HG02588 (cell line): Measurements from ENCODE around the gene GRAMD4.

ENCODE experiments used
- ATAC-seq: cut with Tn5 transposase; IDR thresholded peaks from one replicate; pipeline ENCODE4 v1.9.1; 2021; ENCODE audit warnings: mild to moderate bottlenecking, moderate library complexity; ENCODE audit not compliant: unreplicated experiment

The GRAMD4 gene

DNA sequence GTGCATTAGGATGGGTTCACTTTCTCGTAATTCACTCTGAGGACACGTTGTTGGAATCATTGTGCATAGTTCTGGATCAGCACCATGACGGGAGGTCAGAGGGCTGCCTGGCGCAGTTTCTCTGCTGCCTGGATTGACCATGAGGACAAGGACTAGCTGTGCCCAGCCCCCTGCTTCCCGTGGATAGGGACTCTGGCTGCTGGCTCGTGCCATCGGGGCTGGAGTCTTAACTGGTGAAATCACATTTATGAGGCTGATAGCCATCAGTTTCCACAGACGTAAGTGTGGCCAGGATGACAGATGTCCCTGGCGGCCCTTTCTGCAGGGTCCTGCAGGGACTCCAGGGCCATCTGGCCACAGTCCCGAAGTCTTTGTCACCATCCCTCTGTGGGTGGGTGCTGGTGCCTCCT is 24.1 kb upstream of the GRAMD4 start:
- ATAC-seq: no peak

DNA sequence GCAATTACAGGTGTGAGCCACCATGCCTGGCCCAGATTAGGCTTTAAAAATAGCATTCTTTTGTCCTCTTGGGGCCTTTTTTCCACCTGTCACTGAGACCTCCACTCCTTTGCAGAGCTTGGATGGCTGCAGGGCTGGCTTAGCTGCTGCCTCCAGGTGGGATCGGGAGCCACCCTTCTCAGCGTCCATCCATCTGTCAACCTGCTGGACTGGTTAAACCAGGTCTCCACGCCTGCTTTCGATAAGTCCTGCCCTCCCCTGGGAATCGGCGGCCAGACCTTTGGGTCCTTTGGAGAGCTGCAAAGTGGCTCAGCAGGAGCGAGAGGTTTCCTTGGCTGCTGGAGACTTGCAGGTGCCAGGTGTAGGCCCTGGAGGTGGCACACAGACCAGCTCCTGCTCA is 23.4 kb upstream of the GRAMD4 start:
- ATAC-seq: no peak

DNA sequence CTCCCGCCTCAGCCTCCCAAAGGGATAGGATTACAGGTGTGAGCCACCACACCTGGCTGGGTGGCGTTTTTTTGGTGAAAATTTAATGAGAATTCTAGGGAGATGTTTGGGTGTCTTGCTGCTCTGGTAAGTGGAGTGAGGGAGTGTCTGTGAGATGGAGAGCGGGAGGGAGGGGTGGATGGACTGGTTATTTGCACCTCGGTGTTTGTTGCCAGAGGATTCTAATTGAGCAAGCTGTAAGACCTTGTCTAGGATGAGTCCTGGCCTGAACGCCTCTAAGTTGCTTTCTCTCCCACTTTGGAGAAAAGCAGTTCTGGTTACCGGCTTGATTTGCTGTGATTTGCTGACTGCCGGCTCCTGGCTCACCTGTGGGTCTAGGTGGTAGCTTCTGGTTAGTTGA is 22.0 kb upstream of the GRAMD4 start:
- ATAC-seq: no peak

DNA sequence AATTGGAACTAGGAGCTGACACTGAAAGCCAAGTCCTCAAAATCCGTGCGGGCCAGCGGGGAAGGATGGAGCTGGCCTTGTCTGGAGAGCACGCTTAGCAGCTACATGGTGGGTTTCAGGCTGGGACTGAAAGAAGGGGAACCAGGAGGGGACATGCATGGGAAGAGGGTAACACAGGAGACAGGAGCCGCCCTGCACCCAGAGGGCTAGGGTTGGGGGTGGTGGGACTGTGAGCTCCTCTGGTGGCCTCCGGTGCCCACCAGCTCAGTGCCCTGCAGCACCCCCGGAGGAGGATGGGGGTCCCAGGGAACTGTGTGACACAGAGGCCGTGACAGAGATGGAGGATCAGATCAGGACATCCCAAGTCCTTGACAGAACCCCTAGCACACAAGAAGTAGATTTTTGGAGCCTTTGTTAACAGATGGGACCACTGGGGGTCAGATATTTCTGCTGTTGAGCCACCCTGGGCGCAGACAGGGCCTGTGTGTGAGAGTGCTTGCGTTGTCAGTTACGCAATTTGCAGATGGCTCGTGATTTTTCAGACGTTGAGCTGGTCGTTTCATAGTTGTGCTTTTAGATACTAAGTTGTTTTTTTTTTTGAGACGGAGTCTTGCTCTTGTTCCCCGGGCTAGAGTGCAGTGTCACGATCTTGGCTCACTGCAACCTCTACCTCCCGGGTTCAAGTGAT is 21.3 kb upstream of the GRAMD4 start:
- no peak for ATAC-seq

DNA sequence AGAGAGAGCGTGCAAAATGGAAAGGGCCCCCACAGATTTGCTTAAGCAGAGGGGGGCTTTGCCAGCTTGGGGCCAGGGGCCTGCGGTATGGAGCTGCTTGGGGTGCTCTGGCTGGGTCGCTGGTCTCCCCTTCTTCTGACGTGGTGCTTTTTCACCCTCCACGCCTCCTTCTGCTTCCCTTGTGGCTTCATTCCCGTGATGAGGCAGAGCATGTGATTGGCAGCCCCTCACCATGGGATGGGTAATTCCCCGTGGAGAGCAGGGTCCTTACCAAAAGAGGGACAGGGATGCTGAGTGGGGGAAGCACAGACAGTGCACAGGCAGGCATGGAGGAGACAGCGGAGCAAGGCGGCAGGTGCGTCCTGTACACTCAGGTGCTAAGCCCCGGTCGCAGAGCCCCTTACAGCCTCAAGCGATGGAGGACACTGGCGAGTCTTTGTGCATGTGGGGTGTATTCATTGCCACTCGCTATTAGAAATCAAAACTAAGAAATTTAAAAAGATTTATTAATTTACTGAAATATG is 19.9 kb upstream of the GRAMD4 start:
- no peak for ATAC-seq

DNA sequence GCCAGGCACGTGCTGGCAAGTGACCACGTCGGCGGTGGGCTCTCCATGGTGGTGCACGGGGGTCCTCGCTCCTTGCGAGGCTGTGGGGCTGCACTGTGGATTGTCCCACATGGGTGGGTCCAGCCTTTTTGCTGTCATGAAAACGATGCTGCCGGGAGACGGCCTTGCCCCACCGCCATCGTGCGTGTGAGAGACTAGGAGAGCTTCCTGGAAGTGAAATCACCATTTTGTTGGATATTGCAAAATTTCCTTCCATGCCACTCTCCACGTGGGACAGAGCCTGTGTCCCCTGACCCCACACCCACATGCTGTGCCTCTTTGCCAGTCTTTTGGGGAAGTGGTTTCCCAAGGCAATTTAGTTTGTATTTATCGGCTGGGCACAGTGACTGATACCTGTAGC is 18.2 kb upstream of the GRAMD4 start:
- ATAC-seq: no peak

DNA sequence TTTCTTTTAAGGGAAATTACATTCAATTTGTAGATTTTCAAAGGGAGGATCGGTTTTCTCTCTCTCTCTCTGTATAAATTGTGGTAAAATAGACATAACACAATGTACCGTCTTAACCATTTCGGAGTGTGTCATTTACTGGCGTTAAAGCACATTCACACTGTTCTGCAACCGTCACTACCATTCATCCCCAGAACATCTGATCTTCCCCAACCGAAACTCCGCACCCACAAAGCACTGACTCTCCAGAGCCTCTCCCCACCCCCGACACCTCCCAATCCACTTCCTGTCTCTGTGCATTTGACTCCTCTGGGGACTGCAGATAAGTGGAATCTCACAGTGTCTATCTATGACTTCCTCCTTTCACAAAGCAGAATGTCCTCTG is 15.9 kb upstream of the GRAMD4 start:
- ATAC-seq: no peak

DNA sequence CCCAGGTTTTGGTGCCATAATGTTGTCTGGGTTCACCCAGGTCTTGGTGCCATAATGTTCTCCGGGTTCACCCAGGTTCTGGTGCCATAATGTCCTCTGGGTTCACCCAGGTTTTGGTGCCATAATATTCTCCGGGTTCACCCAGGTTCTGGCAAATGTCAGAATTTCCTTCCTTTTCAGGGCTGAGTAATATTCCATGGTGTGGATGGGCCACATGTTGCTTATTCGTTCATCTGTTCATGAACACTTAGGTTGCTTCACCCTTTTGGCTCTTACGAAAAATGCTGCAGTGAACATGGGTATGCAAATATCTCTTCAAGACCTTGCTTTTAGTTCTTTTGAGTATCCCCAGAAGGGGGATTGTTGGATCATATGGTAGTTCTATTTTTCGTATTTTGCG is 15.1 kb upstream of the GRAMD4 start:
- no peak for ATAC-seq

DNA sequence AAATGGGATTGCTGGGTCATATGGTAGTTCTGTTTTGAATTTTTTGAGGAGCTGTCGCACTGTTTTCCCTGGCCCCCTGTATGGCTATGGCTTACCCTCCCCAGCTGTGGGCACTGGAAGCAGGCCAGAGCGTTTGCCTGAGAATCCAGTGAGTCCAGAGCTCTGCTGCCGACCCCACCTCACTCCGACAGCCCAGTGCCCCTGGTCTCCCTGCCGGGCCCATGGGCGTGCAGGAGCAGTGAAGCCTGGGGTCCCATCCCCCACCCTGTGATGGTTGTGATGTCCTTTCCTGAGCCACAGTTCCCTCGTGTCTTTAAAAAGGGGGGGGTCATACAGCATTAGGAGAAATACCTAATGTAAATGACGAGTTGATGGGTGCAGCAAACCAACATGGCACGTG is 13.3 kb upstream of the GRAMD4 start:
- no peak for ATAC-seq

DNA sequence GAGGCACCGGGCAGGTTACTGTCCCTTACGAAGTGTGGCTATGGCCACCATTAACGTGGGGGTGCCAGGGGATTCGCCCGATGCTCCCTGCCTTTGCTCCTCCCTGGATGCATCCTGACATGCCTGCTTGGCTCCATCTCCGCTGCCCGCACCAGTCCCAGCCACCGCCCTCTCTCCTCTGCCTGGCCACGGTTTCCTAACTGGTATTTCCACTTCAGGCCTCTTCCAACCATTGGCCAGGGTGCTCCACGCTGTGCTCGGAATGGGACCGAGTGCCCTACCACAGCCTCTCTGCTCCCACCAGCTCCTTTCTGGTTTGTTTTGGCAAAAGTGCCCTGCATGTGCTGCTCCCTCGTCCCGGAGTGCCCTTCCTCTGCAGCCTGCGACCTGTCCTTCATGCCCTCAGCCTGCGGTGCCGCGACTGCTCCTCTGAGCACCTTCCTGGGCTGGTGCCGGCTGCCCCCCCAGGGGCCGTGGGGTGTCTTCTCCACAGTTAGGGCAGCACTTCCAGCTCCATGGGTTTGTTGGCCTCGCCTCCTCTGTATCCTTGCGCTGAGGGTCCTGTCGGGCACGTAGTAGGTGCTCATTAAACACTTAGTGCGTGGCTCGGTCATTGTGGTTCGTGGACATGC is 12.6 kb upstream of the GRAMD4 start:
- ATAC-seq: no peak

DNA sequence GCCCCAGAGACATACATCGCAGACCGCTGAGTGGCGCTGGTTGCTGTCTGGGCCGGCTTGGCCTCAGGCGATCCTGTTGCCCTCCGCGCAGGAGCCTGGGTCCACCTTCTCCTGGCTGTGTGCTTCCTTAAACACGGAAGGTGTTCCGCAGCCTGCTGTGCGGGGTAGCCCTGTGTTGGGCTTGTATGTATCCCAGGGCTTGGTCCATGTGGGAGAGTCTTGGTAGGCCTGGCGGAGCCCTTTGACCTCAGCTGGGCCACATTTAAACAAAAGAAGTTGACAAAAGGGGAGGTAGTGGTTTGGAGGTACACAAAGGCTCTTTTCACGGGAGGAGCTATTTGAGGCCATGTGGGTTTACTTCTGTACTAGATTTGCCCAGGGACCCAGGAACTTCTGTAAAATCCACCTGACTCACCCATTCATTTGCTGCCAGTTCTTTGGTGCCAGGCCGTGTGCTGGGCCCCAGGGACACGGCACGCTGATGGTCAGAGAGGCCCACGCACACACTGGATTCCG is 11.0 kb upstream of the GRAMD4 start:
- no peak for ATAC-seq

DNA sequence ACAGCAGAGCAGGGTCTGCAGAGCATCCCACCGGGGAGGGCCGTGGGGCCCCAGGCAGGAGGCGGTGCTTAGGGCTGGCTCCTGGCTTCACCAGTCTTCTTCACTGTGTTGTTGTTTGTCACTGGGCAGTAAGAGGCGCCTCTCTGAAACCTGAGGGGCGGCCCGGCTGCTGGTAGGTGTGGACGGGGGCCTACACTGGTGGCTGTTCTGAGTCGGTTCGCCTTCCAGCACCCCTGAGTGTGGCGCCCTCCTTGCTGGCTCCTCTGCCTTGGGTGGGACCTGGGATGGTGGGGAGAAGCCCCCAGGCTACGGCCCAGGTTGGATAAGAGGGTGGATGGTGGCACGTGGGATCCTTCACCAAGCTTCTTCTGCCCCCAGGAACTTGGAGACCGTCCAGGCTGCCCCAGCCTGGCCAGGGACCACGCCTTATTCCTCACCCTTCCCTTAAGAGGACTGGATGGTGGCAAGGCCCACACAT is 10.4 kb upstream of the GRAMD4 start:
- no peak for ATAC-seq

DNA sequence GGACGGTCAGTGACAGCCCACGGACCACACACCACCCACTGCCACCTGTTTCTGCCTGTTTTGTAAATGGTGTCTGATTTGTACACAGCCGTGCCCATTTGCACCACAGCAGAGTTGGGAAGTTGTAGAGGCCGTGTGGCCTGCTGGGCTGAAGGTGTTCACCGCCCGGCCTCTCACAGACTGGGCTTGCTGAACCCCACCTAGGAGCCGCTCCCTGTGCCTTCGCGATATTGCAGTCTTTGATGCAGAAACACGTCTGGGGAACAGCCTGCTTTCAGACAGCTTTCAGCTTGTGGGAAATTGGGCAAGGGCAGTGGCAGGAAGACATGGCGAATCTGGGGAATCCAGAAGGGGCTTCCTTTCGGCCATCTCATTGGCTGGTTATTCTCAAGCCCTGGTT is 9.8 kb upstream of the GRAMD4 start:
- ATAC-seq: no peak

DNA sequence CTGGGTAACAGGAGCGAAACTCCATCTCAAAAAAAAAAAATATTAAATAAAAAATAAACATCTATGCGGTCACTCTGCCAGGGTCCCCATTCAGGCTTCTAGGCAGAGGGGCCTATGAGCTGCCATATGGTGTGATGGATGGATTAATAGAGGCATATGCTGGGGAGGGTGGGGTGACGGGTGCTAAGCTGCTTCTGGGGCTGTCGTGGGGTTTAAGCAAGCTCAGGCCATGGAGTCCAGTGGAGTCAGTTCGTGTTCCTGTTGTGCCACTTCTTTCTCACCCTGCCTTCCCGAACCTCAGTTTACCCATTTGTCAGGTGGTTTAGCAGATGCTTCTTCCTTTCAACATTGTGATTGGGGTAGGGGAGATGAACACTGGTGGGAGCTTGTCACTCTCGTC is 9.0 kb upstream of the GRAMD4 start:
- ATAC-seq: no peak

DNA sequence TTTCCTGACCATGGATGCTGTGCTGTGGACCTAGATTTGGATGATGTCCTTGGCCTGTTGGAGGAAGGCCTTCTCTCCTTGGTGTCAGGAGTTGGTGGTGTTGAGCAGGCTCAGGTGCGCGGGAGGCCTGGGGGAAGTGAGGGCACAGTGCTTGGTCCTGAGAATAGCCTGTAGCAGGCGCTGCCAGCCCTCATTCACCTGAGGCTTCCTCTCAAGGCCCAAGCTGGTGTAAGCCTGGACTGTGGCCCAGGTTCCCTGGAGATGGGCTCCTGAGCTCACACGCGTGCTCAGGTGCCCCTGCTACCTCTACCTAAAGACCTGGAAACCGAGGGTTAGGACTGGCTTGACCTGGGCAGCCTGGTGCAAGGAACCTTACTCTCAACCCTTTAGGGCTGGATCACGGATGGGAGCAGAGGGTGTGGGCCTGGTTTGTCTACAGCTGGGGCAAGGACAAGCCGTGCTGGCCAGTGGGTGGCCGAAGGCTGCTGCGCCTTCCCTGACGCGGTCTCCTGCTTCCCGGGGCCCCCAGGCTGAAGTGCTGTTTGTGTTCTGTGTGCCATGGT is 7.8 kb upstream of the GRAMD4 start:
- ATAC-seq: no peak

DNA sequence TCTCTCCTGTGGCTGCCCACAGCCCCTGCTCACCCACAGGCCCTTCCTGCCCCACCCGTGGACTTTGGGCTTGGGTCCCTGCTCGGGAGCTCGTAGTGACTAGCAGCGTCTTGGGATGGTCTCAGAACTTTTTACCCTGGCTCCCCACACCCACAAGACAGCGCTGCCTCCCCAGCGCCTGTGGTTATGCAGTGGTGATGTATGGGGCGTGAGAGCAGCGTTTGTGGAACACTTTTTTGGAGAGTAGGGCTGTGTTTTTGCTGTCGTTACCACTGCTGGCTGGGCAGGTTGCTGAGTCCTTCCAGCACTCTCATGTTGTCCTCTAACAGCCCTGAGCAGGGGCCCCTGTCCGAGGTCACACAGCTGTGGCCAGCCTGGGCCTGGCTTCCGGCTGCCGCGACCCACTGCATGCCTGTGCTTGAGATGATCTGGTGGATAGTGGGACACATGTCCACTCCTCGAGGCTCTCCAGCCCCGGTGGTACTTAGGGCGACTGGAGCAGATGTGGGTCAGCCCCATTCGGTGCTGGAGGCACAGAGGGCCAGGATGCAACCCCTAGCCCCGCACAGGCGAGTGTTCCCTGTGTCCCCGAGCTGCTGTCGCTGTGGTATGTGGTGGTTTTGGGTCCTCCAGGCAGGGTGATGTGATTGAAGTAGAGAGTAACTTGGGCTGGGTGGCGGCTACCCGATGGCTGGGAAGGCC is 7.1 kb upstream of the GRAMD4 start:
- ATAC-seq: no peak

DNA sequence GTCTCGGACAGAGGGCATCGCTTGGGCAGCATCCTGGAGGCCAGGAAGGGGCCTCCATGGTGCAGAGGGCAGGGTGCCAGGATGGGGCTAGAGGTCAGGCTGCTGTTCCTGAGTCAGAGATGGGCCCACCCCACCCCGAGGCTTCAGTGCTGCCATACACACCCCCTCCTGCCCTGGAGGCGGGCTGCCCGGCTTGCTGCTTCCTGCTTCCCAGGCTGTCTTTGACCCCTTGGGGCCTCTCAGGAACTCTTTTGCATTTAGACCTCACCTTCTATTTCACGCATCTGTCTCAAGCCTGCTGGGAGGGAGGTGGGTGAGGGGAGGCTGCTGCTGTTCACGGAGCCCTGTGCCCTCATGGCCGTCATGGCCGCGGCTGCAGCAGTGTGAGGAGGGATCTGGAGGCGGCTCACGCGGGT is 6.6 kb upstream of the GRAMD4 start:
- ATAC-seq: no peak

DNA sequence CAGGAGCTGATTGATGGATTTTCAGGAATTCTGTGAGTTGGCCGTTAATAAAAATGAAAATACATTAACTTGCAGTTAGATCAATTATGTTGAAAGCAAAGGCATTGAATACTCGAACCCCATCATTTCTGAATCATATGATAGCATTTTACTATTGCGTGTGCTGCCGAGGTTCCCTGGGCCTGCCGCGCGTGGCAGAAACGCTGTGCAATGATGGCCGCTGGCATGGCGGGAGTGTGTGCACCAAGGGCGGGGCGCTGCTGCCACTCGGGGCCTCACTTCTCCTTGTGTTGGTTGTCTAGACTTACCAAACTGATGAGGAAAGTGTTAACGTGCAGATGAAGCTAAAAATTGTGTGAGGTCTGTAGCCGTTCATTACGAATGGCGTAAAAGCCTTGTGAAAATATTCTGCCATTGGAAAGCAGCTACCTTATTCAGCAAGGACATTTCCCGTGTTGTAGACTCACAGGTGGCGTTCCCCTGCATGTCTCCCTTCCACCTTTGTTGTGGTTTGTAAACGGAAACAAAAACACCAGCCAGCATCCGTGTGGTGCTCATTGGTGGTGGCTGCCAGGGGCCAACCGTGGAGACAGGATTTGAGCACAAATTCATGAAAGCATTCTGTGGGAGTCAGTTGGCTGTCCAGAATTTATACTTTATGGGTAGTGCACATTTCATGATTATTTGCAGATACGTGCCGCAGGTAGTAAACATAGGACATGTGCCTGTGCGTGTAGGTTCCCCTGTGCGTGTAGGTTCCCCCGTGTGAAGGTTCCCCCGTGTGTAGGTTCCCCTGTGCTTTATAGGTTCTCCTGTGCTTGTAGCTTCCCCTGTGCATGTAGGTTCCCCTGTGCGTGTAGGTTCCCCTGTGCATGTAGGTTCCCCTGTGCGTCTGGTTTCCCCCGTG is 5.9 kb upstream of the GRAMD4 start:
- ATAC-seq: no peak

DNA sequence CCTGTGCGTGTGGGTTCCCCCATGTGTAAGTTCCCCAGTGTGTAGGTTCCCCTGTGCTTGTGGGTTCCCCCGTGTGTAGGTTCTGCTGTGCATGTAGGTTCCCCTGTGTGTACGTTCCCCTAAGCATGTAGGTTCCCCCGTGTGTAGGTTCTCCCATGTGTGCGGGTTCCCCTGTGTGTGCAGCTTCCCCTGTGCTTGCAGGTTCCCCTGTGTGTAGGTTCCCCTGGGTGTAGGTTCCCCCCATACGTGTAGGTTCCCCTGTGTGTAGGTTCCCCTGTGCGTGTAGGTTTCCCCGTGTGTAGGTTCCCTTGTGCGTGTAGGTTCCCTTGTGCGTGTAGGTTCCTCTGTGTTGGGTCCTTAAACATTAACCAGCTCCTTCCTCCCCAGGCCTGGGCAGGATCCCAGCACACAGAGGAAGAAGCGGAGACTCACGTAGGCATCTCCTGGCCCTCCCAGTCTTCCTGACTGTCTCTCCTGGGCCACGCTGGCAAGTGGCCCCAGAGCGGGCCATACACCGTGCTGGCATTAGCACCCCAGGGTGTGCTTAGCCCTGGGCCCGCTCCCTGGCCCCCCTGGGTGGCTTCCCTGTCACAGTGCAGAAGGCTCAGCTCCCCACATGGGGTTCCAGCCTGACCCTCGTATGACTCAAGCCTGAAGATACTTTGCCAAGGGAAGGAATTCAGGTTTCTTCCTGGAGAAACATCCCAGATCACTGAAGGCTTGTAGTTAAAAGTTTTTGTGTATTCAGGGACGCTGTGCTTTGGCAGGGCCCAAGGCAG is 2.8 kb upstream of the GRAMD4 start:
- no peak for ATAC-seq
